ENCODE measurements around the gene SUGCT. TPM values are rescaled to one million over a fixed set of nuclear protein-coding genes. Genes with fewer than 3 reads are reported as not detected.

SUGCT gene
- total and polyA plus RNA-seq, 9 of the 15 experiments (the other 6 are each of a cell fraction or from before 2014, with no cell fraction given), result 0.58 to 2.5 (median 1.4) TPM

GRCh38 chr7:40332516-40332915 lies 197.7 kb downstream of the SUGCT start:
- TF ChIP-seq HLTF (IDR thresholded peaks at IDR 0.05) (no peak), TBP (optimal IDR thresholded peaks at IDR 0.05; ENCODE audit: low read depth, low read length) (peak; percentile 17), ZNF551 (CRISPR knock-in tag; IDR thresholded peaks at IDR 0.05) (no peak), POLR2A (conservative IDR thresholded peaks at IDR 0.05) (no peak), E2F4 (CRISPR knock-in tag; IDR thresholded peaks at IDR 0.05; ENCODE audit: low read depth) (no peak)
- Histone ChIP-seq H3K27me3 (ENCODE audit: control insufficient read depth in 2 of 2, insufficient read depth in 2 of 2, low read length in 2 of 2) (no peaks in the 10 kb centered on the region), H3K36me3 (ENCODE audit: control insufficient read depth, insufficient read depth, low read length) (no peaks in the 10 kb centered on the region), H3K4me3 (no peak overlapping the region), H3K4me2 (ENCODE audit: insufficient read depth, low read length) (no peak overlapping the region), H3K9me3 (replicated peaks; ENCODE audit: control insufficient read depth, insufficient read depth, low read depth, low read length) (no peaks in the 10 kb centered on the region), H3K9me1 (ENCODE audit: control insufficient read depth, insufficient read depth, low read length) (no peaks in the 10 kb centered on the region), H4K20me1 (replicated peaks; ENCODE audit: control insufficient read depth, insufficient read depth, low read length) (no peaks in the 10 kb centered on the region), H2AFZ (ENCODE audit: low read depth, low read length) (no peak overlapping the region), H3K9ac (ENCODE audit: insufficient read depth in 1 of 2, low read depth in 2 of 2, low read length in 2 of 2) (no peak overlapping the region), H3K27ac (ENCODE audit: extremely low read depth, low read depth, low read length) (no peak overlapping the region), H3K4me1 (replicated peaks in 1 of 2; ENCODE audit: control insufficient read depth in 2 of 2, insufficient read depth in 2 of 2, low read length in 2 of 2) (no peaks in the 10 kb centered on the region), H3K79me2 (ENCODE audit: control insufficient read depth, insufficient read depth, low read length) (no peaks in the 10 kb centered on the region)
- in situ Hi-C loops (cut with MboI) (no loop called here), intact Hi-C loops (cut with micrococcal nuclease) (no loop called here)
- FAIRE-seq, result no peak
- ATAC-seq, result no peak
- no TSS peak for BruUV-seq (replicated peaks)
- POLR2A ChIA-PET, result no interaction called here
- CTCF ChIA-PET (ENCODE audit: low intra/inter-chr PET ratio), result interaction anchor here (0.7 kb wide), 1 partner anchor 20 kb away, joined by 3 read pairs; no protein-coding TSS in a partner anchor
- DNase-seq (ENCODE audit: extremely low read depth in 1 of 4, low spot score in 3 of 4), result no peak

GRCh38 chr7:40341836-40342235 lies 207.0 kb downstream of the SUGCT start:
- Histone ChIP-seq H3K4me2 (ENCODE audit: insufficient read depth, low read length) (no peak overlapping the region), H3K36me3 (ENCODE audit: control insufficient read depth, insufficient read depth, low read length) (no peaks in the 10 kb centered on the region), H3K4me1 (replicated peaks in 1 of 2; ENCODE audit: control insufficient read depth in 2 of 2, insufficient read depth in 2 of 2, low read length in 2 of 2) (no peaks in the 10 kb centered on the region), H2AFZ (ENCODE audit: low read depth, low read length) (no peak overlapping the region), H3K79me2 (ENCODE audit: control insufficient read depth, insufficient read depth, low read length) (no peaks in the 10 kb centered on the region), H3K4me3 (no peak overlapping the region), H3K9me3 (replicated peaks; ENCODE audit: control insufficient read depth, insufficient read depth, low read depth, low read length) (0 out of 2 replicates have a peak, but pooled peaks cover 1% of the 10 kb centered on the region), H3K27ac (ENCODE audit: extremely low read depth, low read depth, low read length) (no peak overlapping the region), H3K9ac (ENCODE audit: insufficient read depth in 1 of 2, low read depth in 2 of 2, low read length in 2 of 2) (no peak overlapping the region), H3K27me3 (ENCODE audit: control insufficient read depth in 2 of 2, insufficient read depth in 2 of 2, low read length in 2 of 2) (no peaks in the 10 kb centered on the region), H4K20me1 (replicated peaks; ENCODE audit: control insufficient read depth, insufficient read depth, low read length) (no peaks in the 10 kb centered on the region), H3K9me1 (ENCODE audit: control insufficient read depth, insufficient read depth, low read length) (no peaks in the 10 kb centered on the region)
- intact Hi-C loops (cut with micrococcal nuclease), result no loop called here
- BruUV-seq (replicated peaks), result no TSS peak
- ChIA-PET POLR2A (no interaction called here), CTCF (ENCODE audit: low intra/inter-chr PET ratio) (no interaction called here)
- no peak for FAIRE-seq
- no peak for ATAC-seq
- no peak for DNase-seq (ENCODE audit: extremely low read depth in 1 of 4, low spot score in 3 of 4)
- in situ Hi-C loops (cut with MboI), result no loop called here
- TF ChIP-seq SNAPC5 (CRISPR knock-in tag; IDR thresholded peaks at IDR 0.05) (no peak), EP400 (IDR thresholded peaks at IDR 0.05) (no peak), ZNF318 (IDR thresholded peaks at IDR 0.05; ENCODE audit: borderline replicate concordance in 1 of 2, low read depth in 1 of 2) (no peak), CBFA2T3 (IDR thresholded peaks at IDR 0.05) (no peak)

Measured in K562 (cell line).